Right lobe of liver (tissue), 4 donors: ENCODE data around the gene DLG2.

Experiments used
- POLR2A ChIP-seq: fragments of 450-650 bp; IDR thresholded peaks from one replicate; pipeline ENCODE4 v1.6.1; 2017; ENCODE audit warnings: antibody characterized with exemption, mild to moderate bottlenecking
- TF ChIP-seq, protein P1 (sequence below), 4 donors: fragments of 200-600 bp in 3 of 4; fragments of 450-650 bp in 1 of 4; IDR thresholded peaks; one replicate each; pipeline versions ENCODE4 v1.5.1 to v1.8.0; 2016 to 2022; ENCODE audit warnings: antibody characterized with exemption in 4 of 4, mild to moderate bottlenecking in 2 of 4
- donor health status: DM: no; HTN: no; CAD: no.
- donor health status: DM: no; HTN: no; CAD: no.
- donor health status: DM: no; HTN: yes; CAD: no.

- TF ChIP-seq, protein P1, sequence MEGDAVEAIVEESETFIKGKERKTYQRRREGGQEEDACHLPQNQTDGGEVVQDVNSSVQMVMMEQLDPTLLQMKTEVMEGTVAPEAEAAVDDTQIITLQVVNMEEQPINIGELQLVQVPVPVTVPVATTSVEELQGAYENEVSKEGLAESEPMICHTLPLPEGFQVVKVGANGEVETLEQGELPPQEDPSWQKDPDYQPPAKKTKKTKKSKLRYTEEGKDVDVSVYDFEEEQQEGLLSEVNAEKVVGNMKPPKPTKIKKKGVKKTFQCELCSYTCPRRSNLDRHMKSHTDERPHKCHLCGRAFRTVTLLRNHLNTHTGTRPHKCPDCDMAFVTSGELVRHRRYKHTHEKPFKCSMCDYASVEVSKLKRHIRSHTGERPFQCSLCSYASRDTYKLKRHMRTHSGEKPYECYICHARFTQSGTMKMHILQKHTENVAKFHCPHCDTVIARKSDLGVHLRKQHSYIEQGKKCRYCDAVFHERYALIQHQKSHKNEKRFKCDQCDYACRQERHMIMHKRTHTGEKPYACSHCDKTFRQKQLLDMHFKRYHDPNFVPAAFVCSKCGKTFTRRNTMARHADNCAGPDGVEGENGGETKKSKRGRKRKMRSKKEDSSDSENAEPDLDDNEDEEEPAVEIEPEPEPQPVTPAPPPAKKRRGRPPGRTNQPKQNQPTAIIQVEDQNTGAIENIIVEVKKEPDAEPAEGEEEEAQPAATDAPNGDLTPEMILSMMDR (IDR thresholded peaks at IDR 0.05): no peak
- TF ChIP-seq POLR2A: no peak
Observed at GRCh38 chr11:84345027-84345426, 1282.1 kb downstream of the DLG2 start.
